IMR-90 (cell line): ENCODE measurements around the gene HACL1. TPM values are rescaled to one million over a fixed set of nuclear protein-coding genes. Genes with fewer than 3 reads are reported as not detected.

Experiments used
- ATAC-seq: fragments of 200-7000 bp; cut with Tn5 transposase; 2 replicates; pipeline ENCODE4 v1.9.1; 2020; ENCODE audit warnings: low read depth, mild to moderate bottlenecking, moderate library complexity
- BruUV-seq: library from RNA; stranded (reverse); fragments of 400-500 nt; replicated peaks from 2 replicates; lab custom pipeline; 2021; lab: Mats Ljungman, UMichigan
- CTCF ChIA-PET: fragments of 300-600 bp; formaldehyde crosslinking; extraction: SDS; loops from one replicate; lab custom pipeline; 2021; ENCODE audit warnings: antibody characterized with exemption; lab: Yijun Ruan, JAX
- POLR2A ChIA-PET: fragments of 300-600 bp; sonication (Branson Sonifier 250); formaldehyde crosslinking; loops from one replicate; lab custom pipeline; 2022; ENCODE audit warnings: antibody characterized with exemption; ENCODE audit not compliant: unreplicated experiment; lab: Charles Lee
- DNase-seq: peaks from one replicate; pipeline ENCODE4 v3.0.0; 2013
- H2AFZ ChIP-seq: replicated peaks from 2 replicates; pipeline ENCODE3; 2013; ENCODE audit warnings: low read length, mild to moderate bottlenecking; ENCODE audit not compliant: poor library complexity
- H2AK5ac ChIP-seq: 2 replicates; pipeline ENCODE4 v1.6.1; 2013; ENCODE audit warnings: low read depth, low read length, inconsistent platforms
- H2AK9ac ChIP-seq: replicated peaks from 2 replicates; pipeline ENCODE3; 2013; ENCODE audit warnings: mild to moderate bottlenecking, low read depth, low read length, moderate library complexity; ENCODE audit not compliant: poor library complexity
- H2BK120ac ChIP-seq: 2 replicates; pipeline ENCODE4 v1.6.1; 2013; ENCODE audit warnings: low read depth, low read length, inconsistent platforms
- H2BK15ac ChIP-seq: 3 replicates; pipeline ENCODE4 v1.6.1; 2013; ENCODE audit warnings: low read depth, low read length, inconsistent platforms
- H2BK20ac ChIP-seq: 2 replicates; pipeline ENCODE4 v1.6.1; 2013; ENCODE audit warnings: low read depth, mild to moderate bottlenecking, inconsistent platforms, low read length, moderate library complexity
- H2BK5ac ChIP-seq: 2 replicates; pipeline ENCODE4 v1.6.1; 2013; ENCODE audit warnings: mild to moderate bottlenecking, low read depth, low read length, inconsistent platforms; ENCODE audit not compliant: poor library complexity, severe bottlenecking
- H3K14ac ChIP-seq: replicated peaks from 2 replicates; pipeline ENCODE4 v1.6.1; 2013; ENCODE audit warnings: low read depth, low read length, inconsistent platforms
- H3K18ac ChIP-seq: 2 replicates; pipeline ENCODE4 v1.6.1; 2013; ENCODE audit warnings: low read depth, low read length, control low read depth
- H3K23ac ChIP-seq: 2 replicates; pipeline ENCODE4 v1.6.1; 2013; ENCODE audit warnings: low read depth, low read length, inconsistent platforms
- H3K27ac ChIP-seq: 2 replicates; pipeline ENCODE4 v1.5.1; 2013; ENCODE audit warnings: mild to moderate bottlenecking, control low read depth, low read length; ENCODE audit not compliant: insufficient read depth
- H3K27me3 ChIP-seq: 2 replicates; pipeline ENCODE4 v1.6.1; 2013; ENCODE audit warnings: low read length; ENCODE audit not compliant: control insufficient read depth, insufficient read depth
- H3K36me3 ChIP-seq: 2 replicates; pipeline ENCODE4 v1.6.1; 2013; ENCODE audit warnings: low read length, mixed read lengths; ENCODE audit not compliant: control insufficient read depth, insufficient read depth
- H3K4ac ChIP-seq: 2 replicates; pipeline ENCODE4 v1.6.1; 2013; ENCODE audit warnings: low read depth, low read length, inconsistent platforms
- H3K4me1 ChIP-seq: 2 replicates; pipeline ENCODE4 v1.6.1; 2013; ENCODE audit warnings: low read length, mixed read lengths; ENCODE audit not compliant: control insufficient read depth, insufficient read depth
- H3K4me2 ChIP-seq: 2 replicates; pipeline ENCODE4 v1.6.1; 2013; ENCODE audit warnings: low read depth, mild to moderate bottlenecking, control low read depth, low read length, moderate library complexity
- H3K4me3 ChIP-seq: 2 replicates; pipeline ENCODE4 v1.5.1; 2013; ENCODE audit warnings: low read depth, mild to moderate bottlenecking, control low read depth, low read length, moderate library complexity; ENCODE audit not compliant: insufficient read depth
- H3K56ac ChIP-seq: 2 replicates; pipeline ENCODE4 v1.6.1; 2013; ENCODE audit warnings: low read length, inconsistent platforms; ENCODE audit not compliant: insufficient read depth; ENCODE audit errors: extremely low read depth
- H3K79me1 ChIP-seq, 2 experiments: 2 replicates each; pipeline ENCODE4 v1.6.1; 2013; ENCODE audit warnings: low read length in 2 of 2, inconsistent platforms in 1 of 2, low read depth in 1 of 2
- H3K9ac ChIP-seq: 2 replicates; pipeline ENCODE4 v1.6.1; 2013; ENCODE audit warnings: low read depth, low read length, control low read depth
- H3K9me1 ChIP-seq: 2 replicates; pipeline ENCODE4 v1.6.1; 2013; ENCODE audit warnings: low read length, inconsistent platforms; ENCODE audit not compliant: insufficient read depth
- H3K9me3 ChIP-seq: 2 replicates; pipeline ENCODE4 v1.6.1; 2013; ENCODE audit warnings: low read length; ENCODE audit not compliant: control insufficient read depth, insufficient read depth
- H4K20me1 ChIP-seq: 2 replicates; pipeline ENCODE4 v1.6.1; 2013; ENCODE audit warnings: low read length, inconsistent platforms; ENCODE audit not compliant: insufficient read depth
- H4K5ac ChIP-seq: 2 replicates; pipeline ENCODE4 v1.6.1; 2013; ENCODE audit warnings: mild to moderate bottlenecking, low read depth, low read length, control low read depth
- H4K8ac ChIP-seq, 2 experiments: 2 replicates each; pipeline ENCODE4 v1.6.1; 2013; ENCODE audit warnings: low read depth in 2 of 2, low read length in 2 of 2, control low read depth in 1 of 2, inconsistent platforms in 1 of 2
- H4K91ac ChIP-seq: 2 replicates; pipeline ENCODE4 v1.6.1; 2013; ENCODE audit warnings: low read depth, low read length, inconsistent platforms; ENCODE audit not compliant: insufficient read depth
- BHLHE40 ChIP-seq: fragments of 150-350 bp; IDR thresholded peaks from 2 replicates; pipeline ENCODE4 v1.6.1; 2016; ENCODE audit warnings: mild to moderate bottlenecking, low read depth, low read length
- CEBPB ChIP-seq: IDR thresholded peaks from 2 replicates; pipeline ENCODE4 v1.6.1; 2012; ENCODE audit warnings: low read depth, low read length, improper control_type of control experiment
- CHD1 ChIP-seq: IDR thresholded peaks from 2 replicates; pipeline ENCODE4 v1.6.1; 2012; ENCODE audit warnings: low read depth, low read length, improper control_type of control experiment
- CTCF ChIP-seq: conservative IDR thresholded peaks from 2 replicates; pipeline ENCODE4 v1.5.1; 2012; ENCODE audit warnings: mild to moderate bottlenecking, low read depth, low read length, improper control_type of control experiment
- ELK1 ChIP-seq: fragments of 150-350 bp; IDR thresholded peaks from 2 replicates; pipeline ENCODE4 v1.6.1; 2016; ENCODE audit warnings: low read depth, mild to moderate bottlenecking, low read length, moderate library complexity, borderline replicate concordance
- FOS ChIP-seq: fragments of 150-350 bp; IDR thresholded peaks from 2 replicates; pipeline ENCODE4 v1.6.1; 2016; ENCODE audit warnings: low read depth, low read length
- MAFK ChIP-seq: IDR thresholded peaks from 2 replicates; pipeline ENCODE4 v1.6.1; 2012; ENCODE audit warnings: low read depth, low read length, improper control_type of control experiment
- MAZ ChIP-seq: IDR thresholded peaks from 2 replicates; pipeline ENCODE4 v1.6.1; 2012; ENCODE audit warnings: low read depth, mild to moderate bottlenecking, low read length, improper control_type of control experiment, moderate library complexity, borderline replicate concordance
- MXI1 ChIP-seq: IDR thresholded peaks from 2 replicates; pipeline ENCODE4 v1.6.1; 2012; ENCODE audit warnings: low read depth, mild to moderate bottlenecking, low read length, moderate library complexity, borderline replicate concordance
- NFE2L2 ChIP-seq: fragments of 150-350 bp; IDR thresholded peaks from 2 replicates; pipeline ENCODE4 v1.6.1; 2016; ENCODE audit warnings: low read depth, mild to moderate bottlenecking, low read length
- POLR2A ChIP-seq: IDR thresholded peaks from 2 replicates; pipeline ENCODE4 v1.6.1; 2012; ENCODE audit warnings: mild to moderate bottlenecking, low read depth, low read length
- RAD21 ChIP-seq: IDR thresholded peaks from 2 replicates; pipeline ENCODE4 v1.6.1; 2012; ENCODE audit warnings: low read length, improper control_type of control experiment
- RCOR1 ChIP-seq: IDR thresholded peaks from 2 replicates; pipeline ENCODE4 v1.6.1; 2012; ENCODE audit warnings: mild to moderate bottlenecking, low read length, improper control_type of control experiment; ENCODE audit not compliant: insufficient replicate concordance
- RFX5 ChIP-seq: IDR thresholded peaks from 2 replicates; pipeline ENCODE4 v1.8.0; 2012; ENCODE audit warnings: low read depth, mild to moderate bottlenecking, low read length, moderate library complexity
- SMC3 ChIP-seq: fragments of 150-350 bp; IDR thresholded peaks from 2 replicates; pipeline ENCODE4 v1.6.1; 2016; ENCODE audit warnings: low read depth, mild to moderate bottlenecking, antibody characterized with exemption, low read length, moderate library complexity
- USF2 ChIP-seq: fragments of 150-350 bp; IDR thresholded peaks from 2 replicates; pipeline ENCODE4 v1.6.1; 2017; ENCODE audit warnings: mild to moderate bottlenecking, antibody characterized with exemption, low read length, low read depth
- dilution Hi-C: fragments of 300-500 bp; cut with HindIII; formaldehyde crosslinking; loops from one replicate; pipeline ENCODE4 v1.14.3; 2018; ENCODE audit warnings: low sequenced_read_pairs; ENCODE audit not compliant: unreplicated experiment
- in situ Hi-C: fragments of 300-500 bp; cut with MboI; formaldehyde crosslinking; loops from 3 replicates; pipeline ENCODE4 v1.14.3; 2019; ENCODE audit warnings: low sequenced_read_pairs, inconsistent platforms, mixed read lengths
- intact Hi-C: fragments of 100-400 bp; cut with micrococcal nuclease; formaldehyde crosslinking; loops from 2 replicates; pipeline ENCODE4 v1.10.0; 2022
- polyA plus RNA-seq, 3 experiments: library from polyadenylated mRNA; depleted of rRNA; stranded (reverse); fragments of >200 nt; gene quantifications; 2 replicates each; pipeline ENCODE4 v1.2.3, GENCODE V29; 2012; ENCODE audit warnings: low replicate concordance in 1 of 3
- total RNA-seq: library from RNA; depleted of rRNA; stranded (reverse); fragments of >200 nt; gene quantifications from 2 replicates; pipeline ENCODE4 v1.2.3, GENCODE V29; 2012

HACL1 gene
- total and polyA plus RNA-seq, 2 of the 4 experiments (the other 2 are of a cell fraction): 9.9 to 28.1 TPM

- H3K79me1 ChIP-seq: no peaks in the 10 kb centered on the region
- ATAC-seq (no peak), DNase-seq (no peak)
- H3K23ac ChIP-seq: no peak overlapping the region
- H3K18ac ChIP-seq: no peak overlapping the region
- H3K36me3 ChIP-seq: no peaks in the 10 kb centered on the region
- no peak overlapping the region for H3K4me3 ChIP-seq
- H3K14ac ChIP-seq: no peak overlapping the region
- no peak overlapping the region for H2BK5ac ChIP-seq
- no peak overlapping the region for H3K56ac ChIP-seq
- no peak overlapping the region for H3K4me2 ChIP-seq
- no peak overlapping the region for H4K8ac ChIP-seq
- H3K9ac ChIP-seq: no peak overlapping the region
- no peak overlapping the region for H4K91ac ChIP-seq
- no peak for TF ChIP-seq MXI1
- no peak for TF ChIP-seq NFE2L2
- no peak for TF ChIP-seq RCOR1
- TF ChIP-seq MAZ: no peak
- TF ChIP-seq SMC3: no peak
- TF ChIP-seq POLR2A: no peak
- TF ChIP-seq FOS: no peak
- no peak for TF ChIP-seq CEBPB
- TF ChIP-seq RAD21: no peak
- TF ChIP-seq ELK1: no peak
- TF ChIP-seq MAFK: no peak
- no peak for TF ChIP-seq CTCF
- TF ChIP-seq USF2: no peak
- TF ChIP-seq RFX5: no peak
- TF ChIP-seq BHLHE40: no peak
- TF ChIP-seq CHD1: no peak
- H2BK120ac ChIP-seq: no peak overlapping the region
- no peak overlapping the region for H2AK5ac ChIP-seq
- H2AK9ac ChIP-seq: no peak overlapping the region
- BruUV-seq: no TSS peak
- no peak overlapping the region for H4K5ac ChIP-seq
- no peak overlapping the region for H3K4ac ChIP-seq
- dilution Hi-C loops (no loop called here), intact Hi-C loops (no loop called here), in situ Hi-C loops (no loop called here)
- ChIA-PET CTCF (interaction anchor here (0.9 kb wide), 1 partner anchor 37 kb away, joined by 3 read pairs; no protein-coding TSS in a partner anchor), POLR2A (no interaction called here)
- H2BK20ac ChIP-seq: no peak overlapping the region
- no peaks in the 10 kb centered on the region for H4K20me1 ChIP-seq
- H2AFZ ChIP-seq: no peak overlapping the region
- 0 out of 2 replicates have a peak, but pooled peaks cover 4% of the 10 kb centered on the region for H3K4me1 ChIP-seq
- H3K27me3 ChIP-seq: peaks cover 6% of the 10 kb centered on the region
- H3K9me1 ChIP-seq: no peaks in the 10 kb centered on the region
- no peaks in the 10 kb centered on the region for H3K9me3 ChIP-seq
- no peak overlapping the region for H2BK15ac ChIP-seq
- H3K27ac ChIP-seq: no peak overlapping the region
Observed at GRCh38 chr3:15522016-15522415, 79.4 kb downstream of the HACL1 start.
